ENCODE results near the gene MPP4. TPM values are rescaled to one million over a fixed set of nuclear protein-coding genes. Genes with fewer than 3 reads are reported as not detected.
A peak's percentile ranks its signal among the peaks of the same experiment; 100 is the strongest.

The MPP4 gene
- total RNA-seq, 1 donor from 2014 or later: 0.37 TPM

- peak overlapping the region; percentile 22 for H3K27ac Mint-ChIP-seq (ENCODE audit: unreplicated experiment)
- peaks cover 32% of the 10 kb centered on the region for H3K36me3 Mint-ChIP-seq (ENCODE audit: low read depth)
- H3K4me1 Mint-ChIP-seq (ENCODE audit: low read depth): no peaks in the 10 kb centered on the region
- DNase-seq (ENCODE audit: low spot score): no peak
- H3K27me3 Mint-ChIP-seq (ENCODE audit: low read depth): no peaks in the 10 kb centered on the region
- TF ChIP-seq CTCF (IDR thresholded peaks at IDR 0.05): no peak
- H3K4me3 Mint-ChIP-seq (ENCODE audit: unreplicated experiment): no peak overlapping the region
- peaks cover 2% of the 10 kb centered on the region for H3K9me3 Mint-ChIP-seq (ENCODE audit: low read depth)
Observed at GRCh38 chr2:201730651-201731285, 32.3 kb upstream of the MPP4 start.

GRCh38 chr2:201715459-201715858 is 17.0 kb upstream of the MPP4 start:
- H3K9me3 Mint-ChIP-seq (ENCODE audit: low read depth): peaks cover 7% of the 10 kb centered on the region
- peak; percentile 19 for TF ChIP-seq CTCF (IDR thresholded peaks at IDR 0.05)
- H3K36me3 Mint-ChIP-seq (ENCODE audit: low read depth): peaks cover 47% of the 10 kb centered on the region
- no peak overlapping the region for H3K27ac Mint-ChIP-seq (ENCODE audit: unreplicated experiment)
- no peaks in the 10 kb centered on the region for H3K4me1 Mint-ChIP-seq (ENCODE audit: low read depth)
- no peak for DNase-seq (ENCODE audit: low spot score)
- no peak overlapping the region for H3K4me3 Mint-ChIP-seq (ENCODE audit: unreplicated experiment)
- no peaks in the 10 kb centered on the region for H3K27me3 Mint-ChIP-seq (ENCODE audit: low read depth)

DNA sequence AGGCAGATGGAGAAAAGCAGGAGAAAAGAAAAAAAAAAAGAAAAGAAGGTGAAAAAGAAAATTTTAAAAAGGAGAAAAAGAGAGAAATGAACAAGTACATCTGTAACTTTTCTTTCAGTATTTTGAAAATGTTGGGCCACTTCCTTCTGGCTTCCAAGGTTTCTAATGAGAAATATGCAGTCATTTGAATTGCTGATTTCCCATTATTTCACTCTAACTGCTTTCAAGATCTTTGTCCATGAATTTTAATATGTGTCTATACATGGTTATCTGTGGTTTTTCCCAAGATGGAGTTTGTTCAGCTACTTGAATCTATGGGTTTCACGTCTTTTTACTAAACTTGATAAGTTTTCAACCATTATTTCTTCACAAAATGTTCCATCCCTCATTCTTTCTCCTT is 14.3 kb upstream of the MPP4 start:
- Mint-ChIP-seq H3K27ac (ENCODE audit: unreplicated experiment) (peak overlapping the region; percentile 36), H3K36me3 (ENCODE audit: low read depth) (peaks cover 48% of the 10 kb centered on the region), H3K4me1 (ENCODE audit: low read depth) (peaks cover under 1% of the 10 kb centered on the region), H3K27me3 (ENCODE audit: low read depth) (no peaks in the 10 kb centered on the region), H3K9me3 (ENCODE audit: low read depth) (no peaks in the 10 kb centered on the region), H3K4me3 (ENCODE audit: unreplicated experiment) (no peak overlapping the region)
- DNase-seq (ENCODE audit: low spot score): no peak
- TF ChIP-seq CTCF (IDR thresholded peaks at IDR 0.05): no peak

DNA sequence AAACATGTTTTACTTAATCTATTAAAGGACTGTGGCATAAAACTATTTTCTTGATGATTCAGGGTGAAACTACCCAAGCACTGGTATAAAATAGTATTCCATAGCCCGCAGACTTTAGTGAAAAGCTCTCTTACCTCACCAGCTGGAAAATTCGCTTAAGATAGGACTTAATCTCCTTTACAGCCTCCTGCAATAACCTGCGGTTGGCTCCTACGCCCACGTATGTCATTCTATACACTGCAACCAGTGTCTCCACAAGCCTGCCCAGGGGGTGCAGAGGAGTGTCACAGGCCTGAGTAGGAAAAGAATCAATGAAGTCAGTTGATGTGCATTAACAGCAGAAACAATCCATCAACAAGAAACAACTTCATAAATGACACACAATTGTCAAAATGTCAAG is 11.3 kb upstream of the MPP4 start:
- no peak for DNase-seq (ENCODE audit: low spot score)
- Mint-ChIP-seq H3K27ac (ENCODE audit: unreplicated experiment) (no peak overlapping the region), H3K36me3 (ENCODE audit: low read depth) (peaks cover 50% of the 10 kb centered on the region)

GRCh38 chr2:201709049-201709448 is 10.6 kb upstream of the MPP4 start:
- Mint-ChIP-seq H3K4me3 (ENCODE audit: unreplicated experiment) (no peak overlapping the region), H3K36me3 (ENCODE audit: low read depth) (peaks cover 50% of the 10 kb centered on the region), H3K9me3 (ENCODE audit: low read depth) (no peaks in the 10 kb centered on the region), H3K4me1 (ENCODE audit: low read depth) (peaks cover 8% of the 10 kb centered on the region), H3K27ac (ENCODE audit: unreplicated experiment) (no peak overlapping the region), H3K27me3 (ENCODE audit: low read depth) (no peaks in the 10 kb centered on the region)
- TF ChIP-seq CTCF (IDR thresholded peaks at IDR 0.05): no peak
- no peak for DNase-seq (ENCODE audit: low spot score)

More for the DNA sequence above, 11.3 kb upstream of the MPP4 start:
- no peak overlapping the region for H3K4me3 Mint-ChIP-seq (ENCODE audit: unreplicated experiment)
- no peaks in the 10 kb centered on the region for H3K27me3 Mint-ChIP-seq (ENCODE audit: low read depth)
- no peaks in the 10 kb centered on the region for H3K9me3 Mint-ChIP-seq (ENCODE audit: low read depth)
- H3K4me1 Mint-ChIP-seq (ENCODE audit: low read depth): peaks cover 8% of the 10 kb centered on the region
- TF ChIP-seq CTCF (IDR thresholded peaks at IDR 0.05): no peak

Data from chondrocyte (in vitro differentiated cells).